ENCODE measurements around the gene FAH. TPM values are rescaled to one million over a fixed set of nuclear protein-coding genes. Genes with fewer than 3 reads are reported as not detected.
A peak's percentile ranks its signal among the peaks of the same experiment; 100 is the strongest.

The FAH gene
- total RNA-seq, 3 donors from 2014 or later: 19.1 to 21.9 (median 20.0) TPM

GRCh38 chr15:80173022-80173759, 20.4 kb downstream of the FAH start:
- Histone ChIP-seq H3K4me1 (ENCODE audit: low read depth) (no peaks in the 10 kb centered on the region), H3K4me3 (no peak overlapping the region), H3K36me3 (ENCODE audit: low read depth) (no peaks in the 10 kb centered on the region), H3K9me3 (no peaks in the 10 kb centered on the region)
- intact Hi-C loops (cut with DNase I, micrococcal nuclease): no loop called here
- ATAC-seq: peak; percentile 91
- peak; percentile 38 for TF ChIP-seq CTCF (IDR thresholded peaks at IDR 0.05)
- peak; percentile 65 to 82 (median 79) for DNase-seq

- TF ChIP-seq CTCF (IDR thresholded peaks at IDR 0.05): no peak
- no peaks in the 10 kb centered on the region for H3K9me3 ChIP-seq
- H3K36me3 ChIP-seq (ENCODE audit: low read depth): no peaks in the 10 kb centered on the region
- H3K4me3 ChIP-seq: no peak overlapping the region
- no peaks in the 10 kb centered on the region for H3K4me1 ChIP-seq (ENCODE audit: low read depth)
- intact Hi-C loops (cut with DNase I, micrococcal nuclease): no loop called here
- ATAC-seq: no peak
- DNase-seq: no peak
Observed at GRCh38 chr15:80174017-80174746, 21.4 kb downstream of the FAH start.

GRCh38 chr15:80175436-80175835, 22.6 kb downstream of the FAH start:
- ATAC-seq (no peak), DNase-seq (no peak)
- intact Hi-C loops (cut with DNase I, micrococcal nuclease): no loop called here
- no peaks in the 10 kb centered on the region for H3K9me3 ChIP-seq
- no peaks in the 10 kb centered on the region for H3K36me3 ChIP-seq (ENCODE audit: low read depth)
- no peak overlapping the region for H3K4me3 ChIP-seq
- H3K4me1 ChIP-seq (ENCODE audit: low read depth): no peaks in the 10 kb centered on the region
- TF ChIP-seq CTCF (IDR thresholded peaks at IDR 0.05): no peak

- TF ChIP-seq CTCF (IDR thresholded peaks at IDR 0.05): no peak
- H3K4me1 ChIP-seq (ENCODE audit: low read depth): no peaks in the 10 kb centered on the region
- no peaks in the 10 kb centered on the region for H3K36me3 ChIP-seq (ENCODE audit: low read depth)
- H3K9me3 ChIP-seq: no peaks in the 10 kb centered on the region
- no peak for ATAC-seq
- H3K4me3 ChIP-seq: no peak overlapping the region
- no peak for DNase-seq
- intact Hi-C loops (cut with DNase I, micrococcal nuclease): no loop called here
Observed at GRCh38 chr15:80176443-80176842, 23.6 kb downstream of the FAH start.

- Histone ChIP-seq H3K4me1 (ENCODE audit: low read depth) (no peaks in the 10 kb centered on the region), H3K36me3 (ENCODE audit: low read depth) (no peaks in the 10 kb centered on the region), H3K4me3 (no peak overlapping the region), H3K9me3 (no peaks in the 10 kb centered on the region)
- DNase-seq: no peak
- no peak for TF ChIP-seq CTCF (IDR thresholded peaks at IDR 0.05)
- ATAC-seq: no peak
- intact Hi-C loops (cut with DNase I, micrococcal nuclease): no loop called here
Observed at GRCh38 chr15:80177156-80177555, 24.4 kb downstream of the FAH start.

All from mucosa of descending colon (tissue), 3 donors.